Measurements from ENCODE around the gene IRX6. TPM values are rescaled to one million over a fixed set of nuclear protein-coding genes. Genes with fewer than 3 reads are reported as not detected.

The IRX6 gene
- total RNA-seq, 2 donors from 2014 or later, result 0.27 to 0.28 TPM

Small RNA genes lying within 50 kb of the gene (small RNA-seq; reads per million reads assigned to genes)
- 0 reads per million in 2 donors for gene RN7SL841P

Other genes with a start within 250 kb of the IRX6 start
- 100 to 1,000 TPM in 1 of 2 donors, 10 to 100 TPM in 1; 22.9 to 175 TPM for gene MMP2, start 155.0 kb downstream of the IRX6 start, total RNA-seq
- 10 to 100 TPM; 10.8 to 13.6 TPM for gene LPCAT2, start 184.9 kb downstream of the IRX6 start, total RNA-seq
- gene CAPNS2, start 242.5 kb downstream of the IRX6 start, total RNA-seq, result 1 to 10 TPM in 1 of 2 donors, not detected in 1; 1.9 TPM